ENCODE results near the gene HSPA4. TPM values are rescaled to one million over a fixed set of nuclear protein-coding genes. Genes with fewer than 3 reads are reported as not detected.

The HSPA4 gene
- total and polyA plus RNA-seq, 2 of the 13 experiments (the other 11 are each of a cell fraction or from before 2014, with no cell fraction given): 36.6 to 231 TPM

DNA sequence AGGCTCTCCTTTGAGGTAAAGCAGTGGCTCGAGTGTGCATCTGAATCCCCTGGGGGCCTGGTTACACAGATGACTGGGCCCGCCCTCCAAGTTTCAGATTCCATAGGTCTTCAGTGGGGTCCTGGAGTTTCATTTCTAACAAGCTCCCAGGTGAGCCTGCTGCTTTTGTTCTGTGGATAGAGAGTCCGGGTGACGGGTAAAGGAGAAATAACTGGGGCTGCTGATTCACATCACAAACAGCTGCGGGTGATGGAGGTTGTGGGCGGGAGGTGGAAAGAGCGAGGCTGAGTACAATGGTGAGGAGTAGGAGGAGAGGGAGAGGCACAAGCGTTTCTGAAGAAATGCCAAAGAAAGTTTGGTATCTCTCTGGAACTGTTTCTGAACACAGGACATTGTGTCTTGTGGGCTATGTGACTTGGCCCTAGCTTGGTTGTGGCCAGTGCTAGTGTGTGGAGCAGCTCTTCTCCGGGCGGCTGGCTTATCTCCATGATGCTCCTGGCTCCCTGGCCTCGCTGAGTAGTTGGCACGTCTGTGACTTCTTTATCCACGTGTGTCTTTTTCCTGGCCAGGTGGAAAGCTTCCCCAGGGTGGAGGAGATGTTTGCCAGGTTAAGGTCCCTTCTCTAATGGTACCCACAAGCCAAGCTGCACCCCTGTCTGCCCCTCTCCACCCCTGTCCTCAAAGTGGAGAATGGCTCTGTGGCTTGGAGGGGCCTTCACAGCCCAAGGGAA lies 61.7 kb downstream of the HSPA4 start:
- peaks cover 31% of the 10 kb centered on the region for H3K4me1 ChIP-seq (ENCODE audit: insufficient read depth, low read length)
- H4K20me1 ChIP-seq (ENCODE audit: insufficient read depth, low read length): no peaks in the 10 kb centered on the region
- intact Hi-C loops (cut with micrococcal nuclease; ENCODE audit: unreplicated experiment): loop anchor here (5.0 kb wide), 2 partner anchors 154 to 349 kb away; no protein-coding TSS in a partner anchor
- 27% methylated on average over 13 of the region's 13 CpGs for WGBS (ENCODE audit: low lambda C conversion rate)
- no peak overlapping the region for H3K4me3 ChIP-seq (replicated peaks in 1 of 3; ENCODE audit: insufficient read depth in 1 of 3, low read depth in 2 of 3, low read length in 3 of 3)
- no peak overlapping the region for H3K9ac ChIP-seq (ENCODE audit: insufficient read depth, low read depth, low read length)
- no peak for FAIRE-seq
- peaks cover 4 to 42% of the 10 kb centered on the region in 2 experiments; a peak in 4 of 5 replicates for H3K27me3 ChIP-seq (ENCODE audit: control insufficient read depth in 1 of 2, insufficient read depth in 2 of 2, low read length in 2 of 2)
- ChIA-PET POLR2A (no interaction called here), CTCF (ENCODE audit: low intra/inter-chr PET ratio, low total read pairs) (interaction anchor here (0.8 kb wide), 1 partner anchor 175 kb away, joined by 3 read pairs; no protein-coding TSS in a partner anchor)
- in situ Hi-C loops (cut with HindIII; ENCODE audit: extremely low pct_ligation_motif_present, low pct_unique_long_range_greater_than_20kb): loop anchor here (5.0 kb wide), 2 partner anchors 139 to 174 kb away; no protein-coding TSS in a partner anchor
- ATAC-seq: no peak
- H3K4me2 ChIP-seq (ENCODE audit: low read depth, low read length): no peak overlapping the region
- H3K79me2 ChIP-seq (ENCODE audit: insufficient read depth, low read length): no peaks in the 10 kb centered on the region
- no peak for DNase-seq (ENCODE audit: low spot score)
- H3K27ac ChIP-seq (ENCODE audit: extremely low read length, insufficient read depth, low read length): no peak overlapping the region
- H3K36me3 ChIP-seq (replicated peaks in 1 of 2; ENCODE audit: control insufficient read depth in 1 of 2, insufficient read depth in 2 of 2, low read length in 2 of 2): no peaks in the 10 kb centered on the region
- BruUV-seq (replicated peaks): no TSS peak
- TF ChIP-seq, protein P1, sequence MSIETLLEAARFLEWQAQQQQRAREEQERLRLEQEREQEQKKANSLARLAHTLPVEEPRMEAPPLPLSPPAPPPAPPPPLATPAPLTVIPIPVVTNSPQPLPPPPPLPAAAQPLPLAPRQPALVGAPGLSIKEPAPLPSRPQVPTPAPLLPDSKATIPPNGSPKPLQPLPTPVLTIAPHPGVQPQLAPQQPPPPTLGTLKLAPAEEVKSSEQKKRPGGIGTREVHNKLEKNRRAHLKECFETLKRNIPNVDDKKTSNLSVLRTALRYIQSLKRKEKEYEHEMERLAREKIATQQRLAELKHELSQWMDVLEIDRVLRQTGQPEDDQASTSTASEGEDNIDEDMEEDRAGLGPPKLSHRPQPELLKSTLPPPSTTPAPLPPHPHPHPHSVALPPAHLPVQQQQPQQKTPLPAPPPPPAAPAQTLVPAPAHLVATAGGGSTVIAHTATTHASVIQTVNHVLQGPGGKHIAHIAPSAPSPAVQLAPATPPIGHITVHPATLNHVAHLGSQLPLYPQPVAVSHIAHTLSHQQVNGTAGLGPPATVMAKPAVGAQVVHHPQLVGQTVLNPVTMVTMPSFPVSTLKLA (IDR thresholded peaks at IDR 0.05): peak; percentile 76
- TF ChIP-seq, protein P2, sequence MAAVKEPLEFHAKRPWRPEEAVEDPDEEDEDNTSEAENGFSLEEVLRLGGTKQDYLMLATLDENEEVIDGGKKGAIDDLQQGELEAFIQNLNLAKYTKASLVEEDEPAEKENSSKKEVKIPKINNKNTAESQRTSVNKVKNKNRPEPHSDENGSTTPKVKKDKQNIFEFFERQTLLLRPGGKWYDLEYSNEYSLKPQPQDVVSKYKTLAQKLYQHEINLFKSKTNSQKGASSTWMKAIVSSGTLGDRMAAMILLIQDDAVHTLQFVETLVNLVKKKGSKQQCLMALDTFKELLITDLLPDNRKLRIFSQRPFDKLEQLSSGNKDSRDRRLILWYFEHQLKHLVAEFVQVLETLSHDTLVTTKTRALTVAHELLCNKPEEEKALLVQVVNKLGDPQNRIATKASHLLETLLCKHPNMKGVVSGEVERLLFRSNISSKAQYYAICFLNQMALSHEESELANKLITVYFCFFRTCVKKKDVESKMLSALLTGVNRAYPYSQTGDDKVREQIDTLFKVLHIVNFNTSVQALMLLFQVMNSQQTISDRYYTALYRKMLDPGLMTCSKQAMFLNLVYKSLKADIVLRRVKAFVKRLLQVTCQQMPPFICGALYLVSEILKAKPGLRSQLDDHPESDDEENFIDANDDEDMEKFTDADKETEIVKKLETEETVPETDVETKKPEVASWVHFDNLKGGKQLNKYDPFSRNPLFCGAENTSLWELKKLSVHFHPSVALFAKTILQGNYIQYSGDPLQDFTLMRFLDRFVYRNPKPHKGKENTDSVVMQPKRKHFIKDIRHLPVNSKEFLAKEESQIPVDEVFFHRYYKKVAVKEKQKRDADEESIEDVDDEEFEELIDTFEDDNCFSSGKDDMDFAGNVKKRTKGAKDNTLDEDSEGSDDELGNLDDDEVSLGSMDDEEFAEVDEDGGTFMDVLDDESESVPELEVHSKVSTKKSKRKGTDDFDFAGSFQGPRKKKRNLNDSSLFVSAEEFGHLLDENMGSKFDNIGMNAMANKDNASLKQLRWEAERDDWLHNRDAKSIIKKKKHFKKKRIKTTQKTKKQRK (IDR thresholded peaks at IDR 0.05; ENCODE audit: low read length): no peak
- no peak overlapping the region for H2AFZ ChIP-seq (ENCODE audit: low read length)
- H3K9me3 ChIP-seq (ENCODE audit: low read length): no peaks in the 10 kb centered on the region
